ENCODE data around the gene UGT3A2. TPM values are rescaled to one million over a fixed set of nuclear protein-coding genes. Genes with fewer than 3 reads are reported as not detected.

The UGT3A2 gene
- total and polyA plus RNA-seq, 2 of the 8 experiments (the other 6 are each of a cell fraction or from before 2014, with no cell fraction given): 19.4 to 28.8 TPM

DNA sequence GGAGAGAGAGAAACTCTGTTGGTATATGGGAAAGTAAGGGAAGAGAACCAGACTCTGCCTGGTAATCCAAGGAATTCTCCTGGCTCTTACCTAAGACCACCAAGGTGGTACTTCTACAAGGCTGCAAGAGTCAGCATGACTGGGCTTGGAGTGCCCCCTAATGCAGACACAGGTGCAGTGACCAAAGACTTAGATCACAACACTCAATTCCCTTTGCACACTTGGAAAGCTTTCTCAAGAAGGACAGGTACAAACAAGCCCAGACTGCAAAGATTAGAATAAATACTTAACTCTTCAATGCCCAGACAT, 25.2 kb downstream of the UGT3A2 start (continued):
- TF ChIP-seq CHD7 (IDR thresholded peaks at IDR 0.05; ENCODE audit: insufficient replicate concordance, low read length): no peak
- TF ChIP-seq, protein P1, sequence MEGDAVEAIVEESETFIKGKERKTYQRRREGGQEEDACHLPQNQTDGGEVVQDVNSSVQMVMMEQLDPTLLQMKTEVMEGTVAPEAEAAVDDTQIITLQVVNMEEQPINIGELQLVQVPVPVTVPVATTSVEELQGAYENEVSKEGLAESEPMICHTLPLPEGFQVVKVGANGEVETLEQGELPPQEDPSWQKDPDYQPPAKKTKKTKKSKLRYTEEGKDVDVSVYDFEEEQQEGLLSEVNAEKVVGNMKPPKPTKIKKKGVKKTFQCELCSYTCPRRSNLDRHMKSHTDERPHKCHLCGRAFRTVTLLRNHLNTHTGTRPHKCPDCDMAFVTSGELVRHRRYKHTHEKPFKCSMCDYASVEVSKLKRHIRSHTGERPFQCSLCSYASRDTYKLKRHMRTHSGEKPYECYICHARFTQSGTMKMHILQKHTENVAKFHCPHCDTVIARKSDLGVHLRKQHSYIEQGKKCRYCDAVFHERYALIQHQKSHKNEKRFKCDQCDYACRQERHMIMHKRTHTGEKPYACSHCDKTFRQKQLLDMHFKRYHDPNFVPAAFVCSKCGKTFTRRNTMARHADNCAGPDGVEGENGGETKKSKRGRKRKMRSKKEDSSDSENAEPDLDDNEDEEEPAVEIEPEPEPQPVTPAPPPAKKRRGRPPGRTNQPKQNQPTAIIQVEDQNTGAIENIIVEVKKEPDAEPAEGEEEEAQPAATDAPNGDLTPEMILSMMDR (IDR thresholded peaks at IDR 0.05; ENCODE audit: control extremely low read depth in 1 of 3, insufficient read depth in 1 of 3, low read depth in 1 of 3, low read length in 3 of 3): peak; percentile 47 to 72 (median 65)

All from H1 (cell line).